RWPE2 (cell line): ENCODE data around the gene XPR1.

Experiments
- ATAC-seq: fragments of 200-7000 bp; cut with Tn5 transposase; 3 replicates; pipeline ENCODE4 v1.9.1; 2021; ENCODE audit warnings: low read depth
- DNase-seq: peaks from one replicate; pipeline ENCODE4 v3.0.0-alpha.2; 2020; ENCODE audit warnings: low spot score
- H3K27ac ChIP-seq: fragments of 450-650 bp; 2 replicates; pipeline ENCODE4 v1.5.1; 2017; ENCODE audit warnings: mild to moderate bottlenecking; ENCODE audit not compliant: poor library complexity, severe bottlenecking
- H3K27me3 ChIP-seq: fragments of 250-450 bp; sonication (Bioruptor Pico); 2 replicates; pipeline ENCODE4 v1.5.1; 2021; ENCODE audit warnings: mild to moderate bottlenecking, moderate library complexity; ENCODE audit not compliant: insufficient read depth, poor library complexity, severe bottlenecking
- H3K36me3 ChIP-seq: fragments of 250-450 bp; sonication (Bioruptor Pico); 2 replicates; pipeline ENCODE4 v1.5.1; 2020; ENCODE audit warnings: low read depth, mild to moderate bottlenecking, moderate library complexity
- H3K4me1 ChIP-seq: fragments of 250-450 bp; sonication (Bioruptor Pico); 2 replicates; pipeline ENCODE4 v1.5.1; 2021; ENCODE audit warnings: mild to moderate bottlenecking, moderate library complexity; ENCODE audit not compliant: insufficient read depth, poor library complexity, severe bottlenecking
- H3K4me3 ChIP-seq: fragments of 250-450 bp; sonication (Bioruptor Pico); 2 replicates; pipeline ENCODE4 v1.5.1; 2021; ENCODE audit warnings: mild to moderate bottlenecking, moderate library complexity; ENCODE audit not compliant: severe bottlenecking
- H3K9me3 ChIP-seq: fragments of 250-450 bp; sonication (Bioruptor Pico); 2 replicates; pipeline ENCODE4 v1.5.1; 2021; ENCODE audit warnings: mild to moderate bottlenecking, moderate library complexity; ENCODE audit not compliant: severe bottlenecking
- CTCF ChIP-seq: fragments of 450-650 bp; IDR thresholded peaks from one replicate; pipeline ENCODE4 v1.5.1; 2017; ENCODE audit warnings: mild to moderate bottlenecking, moderate library complexity; ENCODE audit not compliant: poor library complexity, severe bottlenecking

Gene XPR1

GRCh38 chr1:180751921-180752320 lies 120.1 kb downstream of the XPR1 start:
- Histone ChIP-seq H3K4me1 (no peaks in the 10 kb centered on the region), H3K4me3 (no peak overlapping the region), H3K27ac (no peak overlapping the region), H3K27me3 (no peaks in the 10 kb centered on the region), H3K9me3 (no peaks in the 10 kb centered on the region), H3K36me3 (no peaks in the 10 kb centered on the region)
- DNase-seq, result no peak
- no peak for TF ChIP-seq CTCF
- no peak for ATAC-seq

- no peaks in the 10 kb centered on the region for H3K4me1 ChIP-seq
- no peak for TF ChIP-seq CTCF
- ATAC-seq (no peak), DNase-seq (no peak)
- no peaks in the 10 kb centered on the region for H3K27me3 ChIP-seq
- no peaks in the 10 kb centered on the region for H3K36me3 ChIP-seq
- H3K4me3 ChIP-seq, result no peak overlapping the region
- no peak overlapping the region for H3K27ac ChIP-seq
- H3K9me3 ChIP-seq, result no peaks in the 10 kb centered on the region
Observed at GRCh38 chr1:180754453-180754852, 122.6 kb downstream of the XPR1 start.

GRCh38 chr1:180757657-180758056 lies 125.8 kb downstream of the XPR1 start:
- H3K36me3 ChIP-seq, result no peaks in the 10 kb centered on the region
- H3K4me1 ChIP-seq, result no peaks in the 10 kb centered on the region

GRCh38 chr1:180762796-180763195 lies 131.0 kb downstream of the XPR1 start:
- no peak overlapping the region for H3K4me3 ChIP-seq
- DNase-seq (no peak), ATAC-seq (no peak)
- no peaks in the 10 kb centered on the region for H3K36me3 ChIP-seq
- no peaks in the 10 kb centered on the region for H3K4me1 ChIP-seq
- TF ChIP-seq CTCF, result no peak
- H3K27me3 ChIP-seq, result no peaks in the 10 kb centered on the region
- peaks cover 2% of the 10 kb centered on the region for H3K9me3 ChIP-seq
- no peak overlapping the region for H3K27ac ChIP-seq

More at GRCh38 chr1:180757657-180758056, 125.8 kb downstream of the XPR1 start:
- no peaks in the 10 kb centered on the region for H3K27me3 ChIP-seq
- no peaks in the 10 kb centered on the region for H3K9me3 ChIP-seq
- DNase-seq (no peak), ATAC-seq (no peak)
- no peak overlapping the region for H3K4me3 ChIP-seq
- TF ChIP-seq CTCF, result no peak
- H3K27ac ChIP-seq, result no peak overlapping the region

- DNase-seq, result no peak
- Histone ChIP-seq H3K9me3 (peaks cover 2% of the 10 kb centered on the region), H3K27ac (no peak overlapping the region), H3K27me3 (no peaks in the 10 kb centered on the region), H3K4me1 (no peaks in the 10 kb centered on the region), H3K36me3 (no peaks in the 10 kb centered on the region), H3K4me3 (no peak overlapping the region)
- no peak for ATAC-seq
- no peak for TF ChIP-seq CTCF
Observed at GRCh38 chr1:180765151-180765550, 133.3 kb downstream of the XPR1 start.
